ENCODE measurements around the gene PTPN3.
"Not testable (repeated sequence)": the region's sequence is repeated elsewhere in the genome, so short reads cannot be mapped to it uniquely, and the experiment has no call there.

GRCh38 chr9:109358968-109359603, 139.0 kb downstream of the PTPN3 start:
- TF ChIP-seq, protein P1, sequence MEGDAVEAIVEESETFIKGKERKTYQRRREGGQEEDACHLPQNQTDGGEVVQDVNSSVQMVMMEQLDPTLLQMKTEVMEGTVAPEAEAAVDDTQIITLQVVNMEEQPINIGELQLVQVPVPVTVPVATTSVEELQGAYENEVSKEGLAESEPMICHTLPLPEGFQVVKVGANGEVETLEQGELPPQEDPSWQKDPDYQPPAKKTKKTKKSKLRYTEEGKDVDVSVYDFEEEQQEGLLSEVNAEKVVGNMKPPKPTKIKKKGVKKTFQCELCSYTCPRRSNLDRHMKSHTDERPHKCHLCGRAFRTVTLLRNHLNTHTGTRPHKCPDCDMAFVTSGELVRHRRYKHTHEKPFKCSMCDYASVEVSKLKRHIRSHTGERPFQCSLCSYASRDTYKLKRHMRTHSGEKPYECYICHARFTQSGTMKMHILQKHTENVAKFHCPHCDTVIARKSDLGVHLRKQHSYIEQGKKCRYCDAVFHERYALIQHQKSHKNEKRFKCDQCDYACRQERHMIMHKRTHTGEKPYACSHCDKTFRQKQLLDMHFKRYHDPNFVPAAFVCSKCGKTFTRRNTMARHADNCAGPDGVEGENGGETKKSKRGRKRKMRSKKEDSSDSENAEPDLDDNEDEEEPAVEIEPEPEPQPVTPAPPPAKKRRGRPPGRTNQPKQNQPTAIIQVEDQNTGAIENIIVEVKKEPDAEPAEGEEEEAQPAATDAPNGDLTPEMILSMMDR (conservative IDR thresholded peaks at IDR 0.05) = not testable (repeated sequence)
- not testable (repeated sequence) for TF ChIP-seq EZH2 (IDR thresholded peaks at IDR 0.05; ENCODE audit: low read depth)
